KMS-11 (cell line): ENCODE results near the gene AGPAT3.

Experiments used
- H2AFZ ChIP-seq: fragments of 200-600 bp; sonication (generic); 2 replicates; pipeline ENCODE4 v1.6.1; 2016; ENCODE audit warnings: antibody characterized with exemption, mixed run types, low read depth
- H3K27ac ChIP-seq: fragments of 200-600 bp; sonication (generic); 2 replicates; pipeline ENCODE4 v1.6.1; 2016; ENCODE audit warnings: mild to moderate bottlenecking, mixed run types
- H3K27me3 ChIP-seq: fragments of 200-600 bp; sonication (generic); 2 replicates; pipeline ENCODE4 v1.6.1; 2017; ENCODE audit warnings: mild to moderate bottlenecking, low read depth, mixed run types, moderate library complexity; ENCODE audit not compliant: insufficient read depth
- H3K36me3 ChIP-seq: fragments of 200-600 bp; sonication (generic); 2 replicates; pipeline ENCODE4 v1.6.1; 2017; ENCODE audit warnings: mild to moderate bottlenecking, mixed run types; ENCODE audit not compliant: insufficient read depth
- H3K4me1 ChIP-seq: fragments of 200-600 bp; sonication (generic); 2 replicates; pipeline ENCODE4 v1.6.1; 2016; ENCODE audit warnings: mild to moderate bottlenecking, low read depth, mixed run types; ENCODE audit not compliant: poor library complexity, severe bottlenecking
- H3K4me2 ChIP-seq: fragments of 200-600 bp; sonication (generic); 2 replicates; pipeline ENCODE4 v1.7.0; 2016; ENCODE audit warnings: mild to moderate bottlenecking, mixed run types
- H3K4me3 ChIP-seq: fragments of 200-600 bp; sonication (generic); IDR thresholded peaks from 2 replicates; pipeline ENCODE4 v1.6.1; 2017; ENCODE audit warnings: low read depth, low read length, mixed read lengths; ENCODE audit not compliant: insufficient read depth
- H3K79me2 ChIP-seq: fragments of 200-600 bp; sonication (generic); 2 replicates; pipeline ENCODE4 v1.6.1; 2016; ENCODE audit warnings: low read depth, mixed run types; ENCODE audit not compliant: insufficient read depth
- H3K9ac ChIP-seq: fragments of 200-600 bp; sonication (generic); 2 replicates; pipeline ENCODE4 v1.6.1; 2016; ENCODE audit warnings: mild to moderate bottlenecking, mixed run types
- H4K20me1 ChIP-seq: fragments of 200-600 bp; sonication (generic); 2 replicates; pipeline ENCODE4 v1.6.1; 2016; ENCODE audit warnings: mild to moderate bottlenecking, mixed run types; ENCODE audit not compliant: insufficient read depth
- CTCF ChIP-seq: fragments of 200-600 bp; sonication (generic); conservative IDR thresholded peaks from 2 replicates; pipeline ENCODE4 v1.6.1; 2017; ENCODE audit warnings: low read depth, mild to moderate bottlenecking, antibody characterized with exemption, low read length, moderate library complexity, mixed read lengths

Gene AGPAT3

GRCh38 chr21:43864313-43864961 is 586 bp upstream of the AGPAT3 start:
- Histone ChIP-seq H3K36me3 (no peaks in the 10 kb centered on the region), H3K4me3 (no peak overlapping the region), H3K9ac (peak overlapping the region; percentile 85), H3K27ac (peak overlapping the region; percentile 70), H3K27me3 (no peaks in the 10 kb centered on the region), H3K4me1 (peaks cover 33% of the 10 kb centered on the region), H3K4me2 (peak overlapping the region; percentile 77), H2AFZ (peak overlapping the region; percentile 58; the same call in 1 of the 2 replicates), H3K79me2 (peaks cover 37% of the 10 kb centered on the region), H4K20me1 (no peaks in the 10 kb centered on the region)
- TF ChIP-seq CTCF, result no peak

- H3K27me3 ChIP-seq, result no peaks in the 10 kb centered on the region
- no peaks in the 10 kb centered on the region for H4K20me1 ChIP-seq
- H2AFZ ChIP-seq, result peak overlapping the region; percentile 53
- H3K4me2 ChIP-seq, result peak overlapping the region; percentile 89
- H3K9ac ChIP-seq, result peak overlapping the region; percentile 84
- peaks cover 33% of the 10 kb centered on the region for H3K4me1 ChIP-seq
- no peak for TF ChIP-seq CTCF
- peaks cover 50% of the 10 kb centered on the region for H3K79me2 ChIP-seq
- no peak overlapping the region for H3K4me3 ChIP-seq
- H3K27ac ChIP-seq, result peak overlapping the region; percentile 81
- no peaks in the 10 kb centered on the region; the same call in 1 of the 2 replicates for H3K36me3 ChIP-seq
These were observed 677 bp downstream of the AGPAT3 start for GRCh38 chr21:43865540-43866259.

DNA sequence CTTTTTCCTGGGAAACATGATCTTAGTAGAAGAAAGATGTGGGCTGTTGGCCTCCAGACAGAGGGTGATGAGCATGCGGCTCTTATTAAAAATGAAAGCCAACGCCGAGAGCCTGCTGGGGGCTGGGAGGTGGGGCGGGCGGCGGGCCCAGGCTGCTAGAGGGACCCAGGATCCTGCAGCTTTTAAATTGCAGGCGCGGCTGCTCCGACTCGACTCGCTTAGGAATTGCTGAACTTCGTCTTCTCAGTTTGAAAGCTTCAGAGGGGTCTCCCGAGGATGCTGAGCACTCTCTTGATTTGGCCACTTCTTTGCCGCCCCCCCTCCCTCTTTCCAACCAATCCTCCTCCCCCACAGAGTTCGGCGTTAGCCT is 1.2 kb downstream of the AGPAT3 start:
- H3K4me3 ChIP-seq, result peak overlapping the region; percentile 29
- H3K79me2 ChIP-seq, result peaks cover 56% of the 10 kb centered on the region
- peak overlapping the region; percentile 53; the same call in 1 of the 2 replicates for H2AFZ ChIP-seq
- H3K27me3 ChIP-seq, result no peaks in the 10 kb centered on the region
- H3K9ac ChIP-seq, result peak overlapping the region; percentile 84
- peak overlapping the region; percentile 89 for H3K4me2 ChIP-seq
- no peak for TF ChIP-seq CTCF
- H3K4me1 ChIP-seq, result peaks cover 33% of the 10 kb centered on the region
- no peaks in the 10 kb centered on the region; the same call in 1 of the 2 replicates for H3K36me3 ChIP-seq
- H4K20me1 ChIP-seq, result no peaks in the 10 kb centered on the region
- H3K27ac ChIP-seq, result peak overlapping the region; percentile 81

- Histone ChIP-seq H3K9ac (peak overlapping the region; percentile 84), H3K4me1 (peaks cover 35% of the 10 kb centered on the region), H3K79me2 (peaks cover 61% of the 10 kb centered on the region), H3K36me3 (no peaks in the 10 kb centered on the region; the same call in 1 of the 2 replicates), H4K20me1 (no peaks in the 10 kb centered on the region), H3K4me3 (peak overlapping the region; percentile 29), H3K4me2 (peak overlapping the region; percentile 89), H2AFZ (peak overlapping the region; percentile 53; the same call in 1 of the 2 replicates), H3K27ac (peak overlapping the region; percentile 81), H3K27me3 (no peaks in the 10 kb centered on the region)
- TF ChIP-seq CTCF, result no peak
These were observed 1.8 kb downstream of the AGPAT3 start for GRCh38 chr21:43866659-43867331.
